Right ventricle myocardium inferior (tissue), 1 donor: ENCODE measurements around the gene STAT6. TPM values are rescaled to one million over a fixed set of nuclear protein-coding genes. Genes with fewer than 3 reads are reported as not detected.

Experiments used
- ATAC-seq: fragments of 200-7000 bp; cut with Tn5 transposase; one replicate; pipeline ENCODE4 v1.9.1; 2020; ENCODE audit warnings: mild to moderate bottlenecking, moderate library complexity
- DNase-seq: peaks from one replicate; pipeline ENCODE4 v3.0.0; 2021; ENCODE audit errors: missing footprints
- intact Hi-C: fragments of 100-400 bp; cut with DNase I; formaldehyde crosslinking; loops from one replicate; pipeline ENCODE4 v1.11.0; 2022
- total RNA-seq: library from RNA; stranded (reverse); fragmentation: NEBNext Ultra II Directional; extraction: Animal tissue kit (Norgen Biotek cat#: 25700); gene quantifications from one replicate; pipeline ENCODE4 v1.2.1, GENCODE V29; 2021
- donor health status: DM: no; HTN: yes; CAD: no; lungs with severe emphysema.

The STAT6 gene
- total RNA-seq, 1 donor from 2014 or later: 58.3 TPM

- ATAC-seq (peak; percentile 63), DNase-seq (peak; percentile 81)
- intact Hi-C loops: no loop called here
These were observed 17.6 kb downstream of the STAT6 start for GRCh38 chr12:57093415-57094207.

GRCh38 chr12:57092876-57093414 is 18.2 kb downstream of the STAT6 start:
- intact Hi-C loops: no loop called here
- ATAC-seq: no peak
- DNase-seq: no peak

GRCh38 chr12:57092529-57092862 is 18.7 kb downstream of the STAT6 start:
- no peak for ATAC-seq
- intact Hi-C loops: no loop called here
- no peak for DNase-seq

- intact Hi-C loops: no loop called here
- DNase-seq: peak; percentile 42
- no peak for ATAC-seq
These were observed 19.3 kb downstream of the STAT6 start for GRCh38 chr12:57091638-57092528.

- no peak for ATAC-seq
- DNase-seq: peak; percentile 2
- intact Hi-C loops: no loop called here
These were observed 20.1 kb downstream of the STAT6 start for GRCh38 chr12:57090924-57091637.

- no peak for ATAC-seq
- no peak for DNase-seq
These were observed 20.7 kb downstream of the STAT6 start for GRCh38 chr12:57090490-57090889.

GRCh38 chr12:57089271-57090245 is 21.6 kb downstream of the STAT6 start:
- intact Hi-C loops: no loop called here
- DNase-seq: peak; percentile 89
- no peak for ATAC-seq

More at GRCh38 chr12:57090490-57090889, 20.7 kb downstream of the STAT6 start:
- intact Hi-C loops: no loop called here

GRCh38 chr12:57088354-57089270 is 22.6 kb downstream of the STAT6 start, which contains the start of gene NAB2:
TSS of gene NAB2 (plus strand) at chr12:57089114. CDS start at chr12:57089272, 158 bp downstream.
- ATAC-seq (peak; percentile 86), DNase-seq (peak; percentile 99)
- intact Hi-C loops: loop anchor here (1.0 kb wide), 1 partner anchor 24 kb away; no protein-coding TSS in a partner anchor

GRCh38 chr12:57087691-57088353 is 23.3 kb downstream of the STAT6 start:
- ATAC-seq: peak; percentile 66

GRCh38 chr12:57087010-57087690 is 24.0 kb downstream of the STAT6 start:
- ATAC-seq (peak; percentile 70), DNase-seq (peak; percentile 96)
- intact Hi-C loops: loop anchor here (1.0 kb wide), 1 partner anchor 8 kb away; no protein-coding TSS in a partner anchor

More at GRCh38 chr12:57087691-57088353, 23.3 kb downstream of the STAT6 start:
- peak; percentile 91 for DNase-seq
- intact Hi-C loops: loop anchor here (1.0 kb wide), 2 partner anchors 9 to 24 kb away; no protein-coding TSS in a partner anchor

- DNase-seq (no peak), ATAC-seq (no peak)
- intact Hi-C loops: loop anchor here (1.0 kb wide), 1 partner anchor 7 kb away; no protein-coding TSS in a partner anchor
These were observed 24.6 kb downstream of the STAT6 start for GRCh38 chr12:57086493-57087009.

- DNase-seq (no peak), ATAC-seq (no peak)
- intact Hi-C loops: no loop called here
These were observed 25.1 kb downstream of the STAT6 start for GRCh38 chr12:57085999-57086492.

GRCh38 chr12:57080855-57081254 is 30.3 kb downstream of the STAT6 start:
- ATAC-seq: no peak
- DNase-seq: no peak
- intact Hi-C loops: no loop called here

- intact Hi-C loops: loop anchor here (1.0 kb wide), 1 partner anchor 7 kb away; no protein-coding TSS in a partner anchor
- ATAC-seq: no peak
- DNase-seq: no peak
These were observed 31.3 kb downstream of the STAT6 start for GRCh38 chr12:57079821-57080220.
